ENCODE data around the gene PRPF8.
"Not testable (repeated sequence)": the region's sequence is repeated elsewhere in the genome, so short reads cannot be mapped to it uniquely, and the experiment has no call there.

PRPF8 gene

GRCh38 chr17:1658100-1658499 is 26.6 kb downstream of the PRPF8 start:
- Histone ChIP-seq H3K36me3 (ENCODE audit: control insufficient read depth in 5 of 5, insufficient read depth in 5 of 5, low read length in 5 of 5) (peaks cover 27 to 93% (median 85%) of the 10 kb centered on the region in 5 donors), H3K4me1 (ENCODE audit: control insufficient read depth in 5 of 5, insufficient read depth in 5 of 5, low read length in 5 of 5) (peaks cover 0 to 5% (median 0%) of the 10 kb centered on the region in 5 donors), H3K9ac (ENCODE audit: low read length in 5 of 5) (no peak overlapping the region), H3K27ac (ENCODE audit: low read depth, low read length) (no peak overlapping the region), H3K27me3 (ENCODE audit: control insufficient read depth in 5 of 5, insufficient read depth in 4 of 5, low read length in 5 of 5) (no peaks in the 10 kb centered on the region), H3K9me3 (ENCODE audit: control insufficient read depth in 5 of 5, low read length in 5 of 5) (no peaks in the 10 kb centered on the region), H3K4me3 (ENCODE audit: low read depth in 1 of 5, low read length in 5 of 5) (no peak overlapping the region)

GRCh38 chr17:1653735-1654134 is 30.9 kb downstream of the PRPF8 start:
- Histone ChIP-seq H3K9ac (ENCODE audit: low read length in 5 of 5) (no peak overlapping the region), H3K27ac (ENCODE audit: low read depth, low read length) (no peak overlapping the region), H3K4me1 (ENCODE audit: control insufficient read depth in 5 of 5, insufficient read depth in 5 of 5, low read length in 5 of 5) (peaks cover 8 to 20% (median 13%) of the 10 kb centered on the region in 5 donors), H3K4me3 (ENCODE audit: low read depth in 1 of 5, low read length in 5 of 5) (no peak overlapping the region), H3K36me3 (ENCODE audit: control insufficient read depth in 5 of 5, insufficient read depth in 5 of 5, low read length in 5 of 5) (peaks cover 24 to 81% (median 74%) of the 10 kb centered on the region in 5 donors), H3K9me3 (ENCODE audit: control insufficient read depth in 5 of 5, low read length in 5 of 5) (no peaks in the 10 kb centered on the region), H3K27me3 (ENCODE audit: control insufficient read depth in 5 of 5, insufficient read depth in 4 of 5, low read length in 5 of 5) (no peaks in the 10 kb centered on the region)

GRCh38 chr17:1652794-1653193 is 31.9 kb downstream of the PRPF8 start:
- Histone ChIP-seq H3K4me1 (ENCODE audit: control insufficient read depth in 5 of 5, insufficient read depth in 5 of 5, low read length in 5 of 5) (peaks cover 11 to 29% (median 22%) of the 10 kb centered on the region in 5 donors), H3K36me3 (ENCODE audit: control insufficient read depth in 5 of 5, insufficient read depth in 5 of 5, low read length in 5 of 5) (peaks cover 19 to 72% (median 66%) of the 10 kb centered on the region in 5 donors)
- H3K4me3 ChIP-seq (ENCODE audit: low read depth in 1 of 5, low read length in 5 of 5); H3K9me3 ChIP-seq (ENCODE audit: control insufficient read depth in 5 of 5, low read length in 5 of 5); H3K27me3 ChIP-seq (ENCODE audit: control insufficient read depth in 5 of 5, insufficient read depth in 4 of 5, low read length in 5 of 5); H3K9ac ChIP-seq (ENCODE audit: low read length in 5 of 5); H3K27ac ChIP-seq (ENCODE audit: low read depth, low read length): not testable (repeated sequence)

GRCh38 chr17:1651559-1651844 is 33.2 kb downstream of the PRPF8 start:
- peak overlapping the region; percentile 96 for H3K27ac ChIP-seq (ENCODE audit: low read depth, low read length)
- peaks cover 13 to 40% (median 32%) of the 10 kb centered on the region in 5 donors for H3K4me1 ChIP-seq (ENCODE audit: control insufficient read depth in 5 of 5, insufficient read depth in 5 of 5, low read length in 5 of 5)
- no peak overlapping the region for H3K4me3 ChIP-seq (ENCODE audit: low read depth in 1 of 5, low read length in 5 of 5)
- no peaks in the 10 kb centered on the region for H3K9me3 ChIP-seq (ENCODE audit: control insufficient read depth in 5 of 5, low read length in 5 of 5)
- no peaks in the 10 kb centered on the region for H3K27me3 ChIP-seq (ENCODE audit: control insufficient read depth in 5 of 5, insufficient read depth in 4 of 5, low read length in 5 of 5)
- no peak overlapping the region for H3K9ac ChIP-seq (ENCODE audit: low read length in 5 of 5)
- H3K36me3 ChIP-seq (ENCODE audit: control insufficient read depth in 5 of 5, insufficient read depth in 5 of 5, low read length in 5 of 5), result peaks cover 13 to 71% (median 62%) of the 10 kb centered on the region in 5 donors

GRCh38 chr17:1650731-1651558 is 33.7 kb downstream of the PRPF8 start:
- peak overlapping the region; percentile 96 for H3K27ac ChIP-seq (ENCODE audit: low read depth, low read length)
- no peaks in the 10 kb centered on the region for H3K9me3 ChIP-seq (ENCODE audit: control insufficient read depth in 5 of 5, low read length in 5 of 5)
- H3K4me3 ChIP-seq (ENCODE audit: low read depth in 1 of 5, low read length in 5 of 5), result no peak overlapping the region
- no peaks in the 10 kb centered on the region for H3K27me3 ChIP-seq (ENCODE audit: control insufficient read depth in 5 of 5, insufficient read depth in 4 of 5, low read length in 5 of 5)
- H3K9ac ChIP-seq (ENCODE audit: low read length in 5 of 5), result peak overlapping the region in 2 of 5 donors; percentile 81 to 95
- peaks cover 10 to 71% (median 57%) of the 10 kb centered on the region in 5 donors for H3K36me3 ChIP-seq (ENCODE audit: control insufficient read depth in 5 of 5, insufficient read depth in 5 of 5, low read length in 5 of 5)
- peaks cover 15 to 46% (median 38%) of the 10 kb centered on the region in 5 donors for H3K4me1 ChIP-seq (ENCODE audit: control insufficient read depth in 5 of 5, insufficient read depth in 5 of 5, low read length in 5 of 5)

- peaks cover 10 to 64% (median 53%) of the 10 kb centered on the region in 5 donors for H3K36me3 ChIP-seq (ENCODE audit: control insufficient read depth in 5 of 5, insufficient read depth in 5 of 5, low read length in 5 of 5)
- peaks cover 17 to 55% (median 46%) of the 10 kb centered on the region in 5 donors for H3K4me1 ChIP-seq (ENCODE audit: control insufficient read depth in 5 of 5, insufficient read depth in 5 of 5, low read length in 5 of 5)
- peak within 1 kb of the TSS; percentile 96 for H3K27ac ChIP-seq (ENCODE audit: low read depth, low read length)
Observed at GRCh38 chr17:1649844-1650501, 34.7 kb downstream of the PRPF8 start, which contains the start of gene RILP. Gene RILP, minus strand, starts transcription at chr17:1649866. Its CDS starts 62 bp downstream, at chr17:1649804.

GRCh38 chr17:1648963-1649843 is 35.5 kb downstream of the PRPF8 start:
- peaks cover 7 to 58% (median 49%) of the 10 kb centered on the region in 5 donors for H3K36me3 ChIP-seq (ENCODE audit: control insufficient read depth in 5 of 5, insufficient read depth in 5 of 5, low read length in 5 of 5)
- H3K27ac ChIP-seq (ENCODE audit: low read depth, low read length), result peak overlapping the region; percentile 96
- H3K4me1 ChIP-seq (ENCODE audit: control insufficient read depth in 5 of 5, insufficient read depth in 5 of 5, low read length in 5 of 5), result peaks cover 17 to 63% (median 54%) of the 10 kb centered on the region in 5 donors
- H3K9ac ChIP-seq (ENCODE audit: low read length in 5 of 5), result peak overlapping the region in 4 of 5 donors; percentile 73 to 95 (median 82)
- H3K4me3 ChIP-seq (ENCODE audit: low read depth in 1 of 5, low read length in 5 of 5), result peak overlapping the region; percentile 66 to 84 (median 74)
- no peaks in the 10 kb centered on the region for H3K27me3 ChIP-seq (ENCODE audit: control insufficient read depth in 5 of 5, insufficient read depth in 4 of 5, low read length in 5 of 5)
- H3K9me3 ChIP-seq (ENCODE audit: control insufficient read depth in 5 of 5, low read length in 5 of 5), result no peaks in the 10 kb centered on the region

More at GRCh38 chr17:1649844-1650501, 34.7 kb downstream of the PRPF8 start, which contains the start of gene RILP:
- H3K9me3 ChIP-seq (ENCODE audit: control insufficient read depth in 5 of 5, low read length in 5 of 5), result no peaks in the 10 kb centered on the region
- H3K4me3 ChIP-seq (ENCODE audit: low read depth in 1 of 5, low read length in 5 of 5), result peak within 1 kb of the TSS; percentile 67 to 84 (median 74)
- no peaks in the 10 kb centered on the region for H3K27me3 ChIP-seq (ENCODE audit: control insufficient read depth in 5 of 5, insufficient read depth in 4 of 5, low read length in 5 of 5)
- H3K9ac ChIP-seq (ENCODE audit: low read length in 5 of 5), result peak within 1 kb of the TSS; percentile 11 to 95 (median 81)

- no peaks in the 10 kb centered on the region for H3K9me3 ChIP-seq (ENCODE audit: control insufficient read depth in 5 of 5, low read length in 5 of 5)
- peak overlapping the region; percentile 67 to 74 (median 69) for H3K4me3 ChIP-seq (ENCODE audit: low read depth in 1 of 5, low read length in 5 of 5)
- H3K27me3 ChIP-seq (ENCODE audit: control insufficient read depth in 5 of 5, insufficient read depth in 4 of 5, low read length in 5 of 5), result no peaks in the 10 kb centered on the region
- H3K36me3 ChIP-seq (ENCODE audit: control insufficient read depth in 5 of 5, insufficient read depth in 5 of 5, low read length in 5 of 5), result peaks cover 5 to 50% (median 41%) of the 10 kb centered on the region in 5 donors
- H3K27ac ChIP-seq (ENCODE audit: low read depth, low read length), result peak overlapping the region; percentile 65
- peak overlapping the region in 4 of 5 donors; percentile 1 to 81 (median 68) for H3K9ac ChIP-seq (ENCODE audit: low read length in 5 of 5)
- peaks cover 17 to 71% (median 59%) of the 10 kb centered on the region in 5 donors for H3K4me1 ChIP-seq (ENCODE audit: control insufficient read depth in 5 of 5, insufficient read depth in 5 of 5, low read length in 5 of 5)
Observed at GRCh38 chr17:1648173-1648962, 36.3 kb downstream of the PRPF8 start.

- Histone ChIP-seq H3K36me3 (ENCODE audit: control insufficient read depth in 5 of 5, insufficient read depth in 5 of 5, low read length in 5 of 5) (peaks cover 2 to 44% (median 37%) of the 10 kb centered on the region in 5 donors), H3K4me3 (ENCODE audit: low read depth in 1 of 5, low read length in 5 of 5) (peak overlapping the region; percentile 67 to 74 (median 69)), H3K9me3 (ENCODE audit: control insufficient read depth in 5 of 5, low read length in 5 of 5) (no peaks in the 10 kb centered on the region), H3K27me3 (ENCODE audit: control insufficient read depth in 5 of 5, insufficient read depth in 4 of 5, low read length in 5 of 5) (no peaks in the 10 kb centered on the region), H3K9ac (ENCODE audit: low read length in 5 of 5) (peak overlapping the region; percentile 1 to 81 (median 65)), H3K4me1 (ENCODE audit: control insufficient read depth in 5 of 5, insufficient read depth in 5 of 5, low read length in 5 of 5) (peaks cover 17 to 73% (median 59%) of the 10 kb centered on the region in 5 donors), H3K27ac (ENCODE audit: low read depth, low read length) (peak overlapping the region; percentile 65)
Observed at GRCh38 chr17:1647802-1648171, 36.9 kb downstream of the PRPF8 start.

Measured in subcutaneous abdominal adipose tissue (tissue), 5 donors.